K562 (cell line): Measurements from ENCODE around the gene SBK3. TPM values are rescaled to one million over a fixed set of nuclear protein-coding genes. Genes with fewer than 3 reads are reported as not detected.

ENCODE experiments used
- ATAC-seq: fragments of 200-7000 bp; cut with Tn5 transposase; 3 replicates; pipeline ENCODE4 v1.9.1; 2020; ENCODE audit warnings: moderate library complexity
- BruUV-seq: library from RNA; stranded (reverse); fragments of 400-500 nt; replicated peaks from 2 replicates; lab custom pipeline; 2021; lab: Mats Ljungman, UMichigan
- CTCF ChIA-PET: fragments of 300-600 bp; formaldehyde crosslinking; extraction: SDS; loops from one replicate; lab custom pipeline; 2021; ENCODE audit warnings: low intra/inter-chr PET ratio; lab: Yijun Ruan, JAX
- POLR2A ChIA-PET: fragments of 300-600, 350-650 bp; sonication (Branson Sonifier 250); formaldehyde crosslinking; extraction: SDS; loops from one replicate; lab custom pipeline; 2021; ENCODE audit warnings: antibody characterized with exemption, inconsistent platforms; lab: Yijun Ruan, JAX
- DNase-seq, 4 experiments: peaks; one replicate each; pipeline versions ENCODE4 v3.0.0 to v3.0.0-alpha.2; 2011 to 2018; ENCODE audit warnings: low spot score in 3 of 4, mixed read lengths in 3 of 4; ENCODE audit errors: extremely low read depth in 1 of 4
- FAIRE-seq: peaks from 2 replicates; lab custom pipeline; 2011; peaks lifted over from hg19 to GRCh38; lab: Jason Lieb, UNC
- H2AFZ ChIP-seq: 2 replicates; pipeline ENCODE4 v1.6.0; 2011; ENCODE audit warnings: low read depth, low read length, control low read depth, inconsistent platforms
- H3K27ac ChIP-seq: fragments of 200-600 bp; 3 replicates; pipeline ENCODE4 v1.8.0; 2011; ENCODE audit warnings: low read depth, mild to moderate bottlenecking, control low read depth, inconsistent platforms, low read length, moderate library complexity, mixed read lengths; ENCODE audit errors: extremely low read depth
- H3K27me3 ChIP-seq, 2 experiments: fragments of 300-600 bp in 1 of 2; 2 replicates in 1 of 2; 3 replicates in 1 of 2; pipeline versions ENCODE4 v1.6.0 to v1.8.0; 2011; ENCODE audit warnings: inconsistent platforms in 2 of 2, low read length in 2 of 2, mild to moderate bottlenecking in 1 of 2, mixed read lengths in 1 of 2, moderate library complexity in 1 of 2; ENCODE audit not compliant: control insufficient read depth in 2 of 2, insufficient read depth in 2 of 2
- H3K36me3 ChIP-seq: fragments of 300-600 bp; 3 replicates; pipeline ENCODE4 v1.8.0; 2011; ENCODE audit warnings: mild to moderate bottlenecking, low read length, inconsistent platforms; ENCODE audit not compliant: control insufficient read depth, insufficient read depth
- H3K4me1 ChIP-seq, 2 experiments: fragments of 200-600 bp in 1 of 2; replicated peaks in 1 of 2; 2 replicates in 1 of 2; 3 replicates in 1 of 2; pipeline versions ENCODE4 v1.5.1 to v1.8.0; 2011; ENCODE audit warnings: inconsistent platforms in 2 of 2, low read length in 2 of 2, mild to moderate bottlenecking in 1 of 2, mixed read lengths in 1 of 2, moderate library complexity in 1 of 2; ENCODE audit not compliant: control insufficient read depth in 2 of 2, insufficient read depth in 2 of 2
- H3K4me2 ChIP-seq: 2 replicates; pipeline ENCODE4 v1.6.1; 2011; ENCODE audit warnings: low read length, control low read depth, inconsistent platforms, mixed read lengths; ENCODE audit not compliant: insufficient read depth
- H3K4me3 ChIP-seq: fragments of 200-600 bp; sonication (generic), shearing (Covaris generic); 2 replicates; pipeline ENCODE4 v1.5.1; 2016; ENCODE audit warnings: control low read depth, inconsistent platforms
- H3K79me2 ChIP-seq: fragments of 200-600 bp; 3 replicates; pipeline ENCODE4 v1.8.0; 2011; ENCODE audit warnings: low read length, inconsistent platforms; ENCODE audit not compliant: control insufficient read depth, insufficient read depth
- H3K9ac ChIP-seq, 2 experiments: 2 replicates each; pipeline versions ENCODE4 v1.6.0 to v1.6.1; 2011; ENCODE audit warnings: low read depth in 2 of 2, low read length in 2 of 2, control low read depth in 1 of 2, inconsistent platforms in 1 of 2, mild to moderate bottlenecking in 1 of 2, mixed read lengths in 1 of 2; ENCODE audit not compliant: insufficient read depth in 1 of 2
- H3K9me1 ChIP-seq: one replicate; pipeline ENCODE4 v1.6.0; 2011; ENCODE audit warnings: inconsistent platforms, mild to moderate bottlenecking, low read length, moderate library complexity; ENCODE audit not compliant: control insufficient read depth, insufficient read depth
- H3K9me3 ChIP-seq: replicated peaks from 2 replicates; pipeline ENCODE4 v1.5.1; 2011; ENCODE audit warnings: low read depth, low read length, inconsistent platforms; ENCODE audit not compliant: control insufficient read depth, insufficient read depth
- H4K20me1 ChIP-seq: replicated peaks from 2 replicates; pipeline ENCODE4 v1.6.1; 2011; ENCODE audit warnings: low read length, inconsistent platforms, mixed read lengths; ENCODE audit not compliant: control insufficient read depth, insufficient read depth
- CBFA2T3 ChIP-seq: fragments of 450-650 bp; IDR thresholded peaks from 2 replicates; pipeline ENCODE4 v1.6.1; 2017
- CBX2 ChIP-seq: fragments of 200-600 bp; sonication (generic); IDR thresholded peaks from one replicate; pipeline ENCODE4 v1.6.1; 2012; ENCODE audit warnings: mild to moderate bottlenecking, low read length, inconsistent platforms; ENCODE audit not compliant: insufficient read depth, poor library complexity, severe bottlenecking
- CEBPB ChIP-seq: fragments of 450-650 bp; IDR thresholded peaks from 2 replicates; pipeline ENCODE4 v1.6.1; 2016; ENCODE audit warnings: missing genetic modification characterization, missing compliant biosample characterization
- FOSL1 ChIP-seq: fragments of 200-800 bp; sonication (Bioruptor generic); conservative IDR thresholded peaks from 2 replicates; pipeline ENCODE4 v1.6.1; 2016; ENCODE audit warnings: missing genetic modification characterization, missing compliant biosample characterization
- GTF2F1 ChIP-seq: IDR thresholded peaks from 2 replicates; pipeline ENCODE4 v1.6.1; 2011; ENCODE audit warnings: low read depth, low read length, improper control_type of control experiment
- KAT2B ChIP-seq: IDR thresholded peaks from one replicate; pipeline ENCODE4 v1.6.1; 2012; ENCODE audit warnings: low read depth, mild to moderate bottlenecking, control low read depth, inconsistent platforms, low read length, moderate library complexity
- KAT7 ChIP-seq: sonication (generic); formaldehyde crosslinking; IDR thresholded peaks from 2 replicates; pipeline ENCODE4 v1.8.0; 2022; ENCODE audit warnings: missing genetic modification reagents, mild to moderate bottlenecking, borderline replicate concordance
- NFYB ChIP-seq: IDR thresholded peaks from 2 replicates; pipeline ENCODE4 v1.6.1; 2011; ENCODE audit warnings: mild to moderate bottlenecking, moderate library complexity; ENCODE audit not compliant: insufficient read length; ENCODE audit errors: extremely low read depth
- SLC30A9 ChIP-seq: fragments of 250-450 bp; sonication (Bioruptor Pico); IDR thresholded peaks from 2 replicates; pipeline ENCODE4 v1.8.0; 2022; ENCODE audit warnings: mild to moderate bottlenecking, moderate library complexity
- SMAD3 ChIP-seq: fragments of 450-650 bp; formaldehyde crosslinking; conservative IDR thresholded peaks from 2 replicates; pipeline ENCODE4 v1.4.0; 2020; ENCODE audit warnings: mild to moderate bottlenecking
- SP1 ChIP-seq: sonication (generic); formaldehyde crosslinking; IDR thresholded peaks from 2 replicates; pipeline ENCODE4 v1.8.1; 2022; ENCODE audit warnings: mild to moderate bottlenecking, missing genetic modification reagents
- SREBF1 ChIP-seq: fragments of 150-350 bp; IDR thresholded peaks from 2 replicates; pipeline ENCODE4 v1.6.1; 2014; ENCODE audit warnings: antibody characterized with exemption, low read depth, low read length, borderline replicate concordance
- ZEB2 ChIP-seq: fragments of 450-650 bp; IDR thresholded peaks from 2 replicates; pipeline ENCODE4 v1.6.1; 2016
- ZKSCAN1 ChIP-seq: fragments of 150-350 bp; IDR thresholded peaks from 2 replicates; pipeline ENCODE4 v1.6.1; 2016; ENCODE audit warnings: low read depth, low read length
- ZNF174 ChIP-seq: fragments of 250-450 bp; sonication (Bioruptor Pico); IDR thresholded peaks from 2 replicates; pipeline ENCODE4 v1.4.0; 2020; ENCODE audit warnings: mild to moderate bottlenecking
- WGBS: fragments of 100-300 bp; shearing (Covaris generic); methylation state at CpG from one replicate; pipeline ENCODE4 v1.1.6; 2016; ENCODE audit warnings: low coverage, mixed read lengths; ENCODE audit not compliant: insufficient coverage; ENCODE audit errors: missing lambda C conversion rate; 5-methylcytosine and 5-hydroxymethylcytosine counted together
- in situ Hi-C: fragments of 300-500 bp; cut with MboI; formaldehyde crosslinking; loops from 4 replicates; pipeline ENCODE4 v1.15.0; 2018; ENCODE audit warnings: inconsistent platforms, mixed read lengths
- intact Hi-C: fragments of 100-400 bp; cut with micrococcal nuclease; formaldehyde crosslinking; loops from 2 replicates; pipeline ENCODE4 v1.14.2; 2022
- polyA plus RNA-seq, 8 experiments: library from polyadenylated mRNA; depleted of rRNA in 4 of 8; stranded (reverse) in 5 of 8; unstranded in 3 of 8; fragments of >200 nt; fragmentation: Nextera tagmentation in 2 of 8; fragmentation: Illumina TruSeq in 1 of 8; extraction: Ambion mirVana in 2 of 8; extraction: Trizol in 1 of 8; gene quantifications; 2 replicates each; pipeline versions ENCODE4 v1.2.1 to v1.2.3, GENCODE V29; 2011 to 2014; ENCODE audit warnings: inconsistent platforms in 1 of 8, missing spikeins in 1 of 8
- total RNA-seq, 7 experiments: library from RNA; depleted of rRNA in 6 of 7; stranded (reverse); fragments of >200 nt in 6 of 7; fragmentation: Illumina TruSeq in 2 of 7; extraction: Trizol in 2 of 7; gene quantifications; 2 replicates each; pipeline versions ENCODE4 v1.2.1 to v1.2.3, GENCODE V29; 2011 to 2021; ENCODE audit warnings: low replicate concordance in 1 of 7
- TF ChIP-seq, protein P1 (sequence below), 3 experiments: IDR thresholded peaks in 2 of 3; conservative IDR thresholded peaks in 1 of 3; 2 replicates each; pipeline ENCODE4 v1.5.1; 2011 to 2012; ENCODE audit warnings: low read length in 3 of 3, mild to moderate bottlenecking in 3 of 3, control low read depth in 2 of 3, improper control_type of control experiment in 1 of 3, inconsistent platforms in 1 of 3, low read depth in 1 of 3, mixed read lengths in 1 of 3, moderate library complexity in 1 of 3; ENCODE audit not compliant: insufficient read depth in 2 of 3
- TF ChIP-seq, protein P2 (sequence below): sonication (generic); formaldehyde crosslinking; IDR thresholded peaks from 2 replicates; pipeline ENCODE4 v1.8.0; 2023; ENCODE audit warnings: mild to moderate bottlenecking, missing genetic modification reagents
- TF ChIP-seq, protein P3 (sequence below): fragments of 450-650 bp; conservative IDR thresholded peaks from 2 replicates; pipeline ENCODE4 v1.6.1; 2016; ENCODE audit warnings: missing genetic modification characterization, low read depth, mild to moderate bottlenecking, missing compliant biosample characterization, moderate library complexity
- TF ChIP-seq, protein P4 (sequence below): fragments of 450-650 bp; IDR thresholded peaks from 2 replicates; pipeline ENCODE4 v1.6.1; 2016

Gene SBK3
- total and polyA plus RNA-seq, 9 of the 15 experiments (the other 6 are each of a cell fraction or from before 2014, with no cell fraction given) = 0.11 to 0.43 (median 0.13) TPM; not detected in 6

DNA sequence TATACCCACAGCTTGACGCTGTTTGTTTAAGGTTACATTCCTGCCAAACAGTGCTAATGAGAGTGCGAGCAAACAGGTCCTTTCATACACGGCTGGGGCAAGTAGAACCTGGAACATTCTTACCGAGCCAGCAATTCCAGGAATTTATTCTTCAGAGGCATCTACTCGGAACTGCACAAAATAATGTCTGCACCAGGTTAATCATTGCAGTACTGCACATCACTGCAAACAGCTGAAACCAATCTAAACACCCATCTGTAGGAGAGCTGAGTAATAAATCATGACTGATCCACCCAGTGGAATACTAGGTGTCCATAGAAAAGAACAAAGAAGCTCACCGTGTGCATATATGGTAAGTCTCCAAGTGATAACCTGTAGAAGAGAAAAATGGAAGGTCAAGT is 36.5 kb upstream of the SBK3 start:
- Histone ChIP-seq H3K9me3 (no peaks in the 10 kb centered on the region), H3K4me3 (no peak overlapping the region), H3K4me1 (peaks cover 11 to 39% of the 10 kb centered on the region in 2 experiments; a peak in 3 of 5 replicates), H3K27ac (no peak overlapping the region), H3K9ac (no peak overlapping the region), H4K20me1 (0 out of 2 replicates have a peak, but pooled peaks cover 1% of the 10 kb centered on the region), H2AFZ (no peak overlapping the region), H3K79me2 (peaks cover 12% of the 10 kb centered on the region), H3K9me1 (no peaks in the 10 kb centered on the region), H3K4me2 (peak overlapping the region; percentile 83), H3K36me3 (peaks cover 10% of the 10 kb centered on the region; the same call in 2 of the 3 replicates), H3K27me3 (peaks cover 8 to 12% of the 10 kb centered on the region in 2 experiments; a peak in 4 of 5 replicates)
- ATAC-seq = no peak
- in situ Hi-C loops = no loop called here
- no TSS peak for BruUV-seq
- intact Hi-C loops = no loop called here
- FAIRE-seq = peak; percentile 70
- POLR2A ChIA-PET = interaction anchor here (0.6 to 1.9 kb wide), 3 partner anchors 17 to 54 kb away, joined by 3 to 9 read pairs (median 4); partner anchors contain the start of gene FIZ1
- WGBS = 2% methylated on average over 6 of the region's 6 CpGs
- no peak for DNase-seq
- CTCF ChIA-PET = no interaction called here
- TF ChIP-seq SREBF1 (no peak), CBFA2T3 (peak; percentile 42; the same call in 1 of the 2 replicates), FOSL1 (tag) (no peak), ZEB2 (no peak), SMAD3 (no peak), CBX2 (no peak), SLC30A9 (CRISPR knock-in tag) (no peak), KAT7 (CRISPR knock-in tag) (no peak), CEBPB (tag) (no peak), KAT2B (no peak), GTF2F1 (no peak), NFYB (no peak), ZNF174 (CRISPR knock-in tag) (no peak), SP1 (no peak), ZKSCAN1 (no peak)
- TF ChIP-seq, protein P1, sequence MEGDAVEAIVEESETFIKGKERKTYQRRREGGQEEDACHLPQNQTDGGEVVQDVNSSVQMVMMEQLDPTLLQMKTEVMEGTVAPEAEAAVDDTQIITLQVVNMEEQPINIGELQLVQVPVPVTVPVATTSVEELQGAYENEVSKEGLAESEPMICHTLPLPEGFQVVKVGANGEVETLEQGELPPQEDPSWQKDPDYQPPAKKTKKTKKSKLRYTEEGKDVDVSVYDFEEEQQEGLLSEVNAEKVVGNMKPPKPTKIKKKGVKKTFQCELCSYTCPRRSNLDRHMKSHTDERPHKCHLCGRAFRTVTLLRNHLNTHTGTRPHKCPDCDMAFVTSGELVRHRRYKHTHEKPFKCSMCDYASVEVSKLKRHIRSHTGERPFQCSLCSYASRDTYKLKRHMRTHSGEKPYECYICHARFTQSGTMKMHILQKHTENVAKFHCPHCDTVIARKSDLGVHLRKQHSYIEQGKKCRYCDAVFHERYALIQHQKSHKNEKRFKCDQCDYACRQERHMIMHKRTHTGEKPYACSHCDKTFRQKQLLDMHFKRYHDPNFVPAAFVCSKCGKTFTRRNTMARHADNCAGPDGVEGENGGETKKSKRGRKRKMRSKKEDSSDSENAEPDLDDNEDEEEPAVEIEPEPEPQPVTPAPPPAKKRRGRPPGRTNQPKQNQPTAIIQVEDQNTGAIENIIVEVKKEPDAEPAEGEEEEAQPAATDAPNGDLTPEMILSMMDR (IDR thresholded peaks at IDR 0.05 in 2 of 3, conservative IDR thresholded peaks at IDR 0.05 in 1 of 3; ENCODE audit: insufficient read depth in 2 of 3, low read depth in 1 of 3, low read length in 3 of 3) = no peak
- TF ChIP-seq, protein P2, sequence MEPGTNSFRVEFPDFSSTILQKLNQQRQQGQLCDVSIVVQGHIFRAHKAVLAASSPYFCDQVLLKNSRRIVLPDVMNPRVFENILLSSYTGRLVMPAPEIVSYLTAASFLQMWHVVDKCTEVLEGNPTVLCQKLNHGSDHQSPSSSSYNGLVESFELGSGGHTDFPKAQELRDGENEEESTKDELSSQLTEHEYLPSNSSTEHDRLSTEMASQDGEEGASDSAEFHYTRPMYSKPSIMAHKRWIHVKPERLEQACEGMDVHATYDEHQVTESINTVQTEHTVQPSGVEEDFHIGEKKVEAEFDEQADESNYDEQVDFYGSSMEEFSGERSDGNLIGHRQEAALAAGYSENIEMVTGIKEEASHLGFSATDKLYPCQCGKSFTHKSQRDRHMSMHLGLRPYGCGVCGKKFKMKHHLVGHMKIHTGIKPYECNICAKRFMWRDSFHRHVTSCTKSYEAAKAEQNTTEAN = no peak
- TF ChIP-seq, protein P3, sequence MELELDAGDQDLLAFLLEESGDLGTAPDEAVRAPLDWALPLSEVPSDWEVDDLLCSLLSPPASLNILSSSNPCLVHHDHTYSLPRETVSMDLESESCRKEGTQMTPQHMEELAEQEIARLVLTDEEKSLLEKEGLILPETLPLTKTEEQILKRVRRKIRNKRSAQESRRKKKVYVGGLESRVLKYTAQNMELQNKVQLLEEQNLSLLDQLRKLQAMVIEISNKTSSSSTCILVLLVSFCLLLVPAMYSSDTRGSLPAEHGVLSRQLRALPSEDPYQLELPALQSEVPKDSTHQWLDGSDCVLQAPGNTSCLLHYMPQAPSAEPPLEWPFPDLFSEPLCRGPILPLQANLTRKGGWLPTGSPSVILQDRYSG (tag) = no peak
- TF ChIP-seq, protein P4, sequence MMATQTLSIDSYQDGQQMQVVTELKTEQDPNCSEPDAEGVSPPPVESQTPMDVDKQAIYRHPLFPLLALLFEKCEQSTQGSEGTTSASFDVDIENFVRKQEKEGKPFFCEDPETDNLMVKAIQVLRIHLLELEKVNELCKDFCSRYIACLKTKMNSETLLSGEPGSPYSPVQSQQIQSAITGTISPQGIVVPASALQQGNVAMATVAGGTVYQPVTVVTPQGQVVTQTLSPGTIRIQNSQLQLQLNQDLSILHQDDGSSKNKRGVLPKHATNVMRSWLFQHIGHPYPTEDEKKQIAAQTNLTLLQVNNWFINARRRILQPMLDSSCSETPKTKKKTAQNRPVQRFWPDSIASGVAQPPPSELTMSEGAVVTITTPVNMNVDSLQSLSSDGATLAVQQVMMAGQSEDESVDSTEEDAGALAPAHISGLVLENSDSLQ = peak; percentile 64
